IMR-90 (cell line): ENCODE measurements around the gene TEKT1. TPM values are rescaled to one million over a fixed set of nuclear protein-coding genes. Genes with fewer than 3 reads are reported as not detected.
"Not testable (repeated sequence)": the region's sequence is repeated elsewhere in the genome, so short reads cannot be mapped to it uniquely, and the experiment has no call there.

Experiments used
- ATAC-seq: fragments of 200-7000 bp; cut with Tn5 transposase; 2 replicates; pipeline ENCODE4 v1.9.1; 2020; ENCODE audit warnings: low read depth, mild to moderate bottlenecking, moderate library complexity
- BruUV-seq: library from RNA; stranded (reverse); fragments of 400-500 nt; replicated peaks from 2 replicates; lab custom pipeline; 2021; lab: Mats Ljungman, UMichigan
- CTCF ChIA-PET: fragments of 300-600 bp; formaldehyde crosslinking; extraction: SDS; loops from one replicate; lab custom pipeline; 2021; ENCODE audit warnings: antibody characterized with exemption; lab: Yijun Ruan, JAX
- POLR2A ChIA-PET: fragments of 300-600 bp; sonication (Branson Sonifier 250); formaldehyde crosslinking; loops from one replicate; lab custom pipeline; 2022; ENCODE audit warnings: antibody characterized with exemption; ENCODE audit not compliant: unreplicated experiment; lab: Charles Lee
- DNase-seq: peaks from one replicate; pipeline ENCODE4 v3.0.0; 2013
- H2AFZ ChIP-seq: replicated peaks from 2 replicates; pipeline ENCODE3; 2013; ENCODE audit warnings: low read length, mild to moderate bottlenecking; ENCODE audit not compliant: poor library complexity
- H2AK5ac ChIP-seq: 2 replicates; pipeline ENCODE4 v1.6.1; 2013; ENCODE audit warnings: low read depth, low read length, inconsistent platforms
- H2AK9ac ChIP-seq: replicated peaks from 2 replicates; pipeline ENCODE3; 2013; ENCODE audit warnings: mild to moderate bottlenecking, low read depth, low read length, moderate library complexity; ENCODE audit not compliant: poor library complexity
- H2BK120ac ChIP-seq: 2 replicates; pipeline ENCODE4 v1.6.1; 2013; ENCODE audit warnings: low read depth, low read length, inconsistent platforms
- H2BK15ac ChIP-seq: 3 replicates; pipeline ENCODE4 v1.6.1; 2013; ENCODE audit warnings: low read depth, low read length, inconsistent platforms
- H2BK20ac ChIP-seq: 2 replicates; pipeline ENCODE4 v1.6.1; 2013; ENCODE audit warnings: low read depth, mild to moderate bottlenecking, inconsistent platforms, low read length, moderate library complexity
- H2BK5ac ChIP-seq: 2 replicates; pipeline ENCODE4 v1.6.1; 2013; ENCODE audit warnings: mild to moderate bottlenecking, low read depth, low read length, inconsistent platforms; ENCODE audit not compliant: poor library complexity, severe bottlenecking
- H3K14ac ChIP-seq: replicated peaks from 2 replicates; pipeline ENCODE4 v1.6.1; 2013; ENCODE audit warnings: low read depth, low read length, inconsistent platforms
- H3K18ac ChIP-seq: 2 replicates; pipeline ENCODE4 v1.6.1; 2013; ENCODE audit warnings: low read depth, low read length, control low read depth
- H3K23ac ChIP-seq: 2 replicates; pipeline ENCODE4 v1.6.1; 2013; ENCODE audit warnings: low read depth, low read length, inconsistent platforms
- H3K27ac ChIP-seq: 2 replicates; pipeline ENCODE4 v1.5.1; 2013; ENCODE audit warnings: mild to moderate bottlenecking, control low read depth, low read length; ENCODE audit not compliant: insufficient read depth
- H3K27me3 ChIP-seq: 2 replicates; pipeline ENCODE4 v1.6.1; 2013; ENCODE audit warnings: low read length; ENCODE audit not compliant: control insufficient read depth, insufficient read depth
- H3K36me3 ChIP-seq: 2 replicates; pipeline ENCODE4 v1.6.1; 2013; ENCODE audit warnings: low read length, mixed read lengths; ENCODE audit not compliant: control insufficient read depth, insufficient read depth
- H3K4ac ChIP-seq: 2 replicates; pipeline ENCODE4 v1.6.1; 2013; ENCODE audit warnings: low read depth, low read length, inconsistent platforms
- H3K4me1 ChIP-seq: 2 replicates; pipeline ENCODE4 v1.6.1; 2013; ENCODE audit warnings: low read length, mixed read lengths; ENCODE audit not compliant: control insufficient read depth, insufficient read depth
- H3K4me2 ChIP-seq: 2 replicates; pipeline ENCODE4 v1.6.1; 2013; ENCODE audit warnings: low read depth, mild to moderate bottlenecking, control low read depth, low read length, moderate library complexity
- H3K4me3 ChIP-seq: 2 replicates; pipeline ENCODE4 v1.5.1; 2013; ENCODE audit warnings: low read depth, mild to moderate bottlenecking, control low read depth, low read length, moderate library complexity; ENCODE audit not compliant: insufficient read depth
- H3K56ac ChIP-seq: 2 replicates; pipeline ENCODE4 v1.6.1; 2013; ENCODE audit warnings: low read length, inconsistent platforms; ENCODE audit not compliant: insufficient read depth; ENCODE audit errors: extremely low read depth
- H3K79me1 ChIP-seq, 2 experiments: 2 replicates each; pipeline ENCODE4 v1.6.1; 2013; ENCODE audit warnings: low read length in 2 of 2, inconsistent platforms in 1 of 2, low read depth in 1 of 2
- H3K9ac ChIP-seq: 2 replicates; pipeline ENCODE4 v1.6.1; 2013; ENCODE audit warnings: low read depth, low read length, control low read depth
- H3K9me1 ChIP-seq: 2 replicates; pipeline ENCODE4 v1.6.1; 2013; ENCODE audit warnings: low read length, inconsistent platforms; ENCODE audit not compliant: insufficient read depth
- H3K9me3 ChIP-seq: 2 replicates; pipeline ENCODE4 v1.6.1; 2013; ENCODE audit warnings: low read length; ENCODE audit not compliant: control insufficient read depth, insufficient read depth
- H4K20me1 ChIP-seq: 2 replicates; pipeline ENCODE4 v1.6.1; 2013; ENCODE audit warnings: low read length, inconsistent platforms; ENCODE audit not compliant: insufficient read depth
- H4K5ac ChIP-seq: 2 replicates; pipeline ENCODE4 v1.6.1; 2013; ENCODE audit warnings: mild to moderate bottlenecking, low read depth, low read length, control low read depth
- H4K8ac ChIP-seq, 2 experiments: 2 replicates each; pipeline ENCODE4 v1.6.1; 2013; ENCODE audit warnings: low read depth in 2 of 2, low read length in 2 of 2, control low read depth in 1 of 2, inconsistent platforms in 1 of 2
- H4K91ac ChIP-seq: 2 replicates; pipeline ENCODE4 v1.6.1; 2013; ENCODE audit warnings: low read depth, low read length, inconsistent platforms; ENCODE audit not compliant: insufficient read depth
- WGBS, 2 experiments: methylation state at CpG; one replicate each; pipeline versions ENCODE4 v1.1.5 to v1.1.7; 2013; ENCODE audit warnings: missing lambda C conversion rate in 2 of 2; ENCODE audit not compliant: insufficient read length in 1 of 2; ENCODE audit errors: extremely low coverage in 2 of 2; 5-methylcytosine and 5-hydroxymethylcytosine counted together
- dilution Hi-C: fragments of 300-500 bp; cut with HindIII; formaldehyde crosslinking; loops from one replicate; pipeline ENCODE4 v1.14.3; 2018; ENCODE audit warnings: low sequenced_read_pairs; ENCODE audit not compliant: unreplicated experiment
- in situ Hi-C: fragments of 300-500 bp; cut with MboI; formaldehyde crosslinking; loops from 3 replicates; pipeline ENCODE4 v1.14.3; 2019; ENCODE audit warnings: low sequenced_read_pairs, inconsistent platforms, mixed read lengths
- intact Hi-C: fragments of 100-400 bp; cut with micrococcal nuclease; formaldehyde crosslinking; loops from 2 replicates; pipeline ENCODE4 v1.10.0; 2022
- polyA plus RNA-seq, 3 experiments: library from polyadenylated mRNA; depleted of rRNA; stranded (reverse); fragments of >200 nt; gene quantifications; 2 replicates each; pipeline ENCODE4 v1.2.3, GENCODE V29; 2012; ENCODE audit warnings: low replicate concordance in 1 of 3
- total RNA-seq: library from RNA; depleted of rRNA; stranded (reverse); fragments of >200 nt; gene quantifications from 2 replicates; pipeline ENCODE4 v1.2.3, GENCODE V29; 2012

Gene TEKT1
- total and polyA plus RNA-seq, 2 of the 4 experiments (the other 2 are of a cell fraction) = not detected

GRCh38 chr17:6844406-6844805 is 12.9 kb upstream of the TEKT1 start:
- H2BK20ac ChIP-seq, POLR2A ChIA-PET, H2BK15ac ChIP-seq, H3K23ac ChIP-seq, H3K4ac ChIP-seq, dilution Hi-C loops, H3K27ac ChIP-seq, H3K79me1 ChIP-seq, H4K8ac ChIP-seq, H2AFZ ChIP-seq, H3K14ac ChIP-seq, BruUV-seq, H2BK5ac ChIP-seq, in situ Hi-C loops, H3K56ac ChIP-seq, H3K4me2 ChIP-seq, H3K36me3 ChIP-seq, H3K9me3 ChIP-seq, DNase-seq, H4K91ac ChIP-seq, H3K9me1 ChIP-seq, H3K4me3 ChIP-seq, H3K27me3 ChIP-seq, H2AK5ac ChIP-seq, H3K18ac ChIP-seq, H3K9ac ChIP-seq, H4K5ac ChIP-seq, ATAC-seq, H2AK9ac ChIP-seq, H4K20me1 ChIP-seq, H3K4me1 ChIP-seq, H2BK120ac ChIP-seq: not testable (repeated sequence)
- intact Hi-C loops = loop anchor here (5.0 to 10.0 kb wide), 2 partner anchors 178 to 1260 kb away; partner anchors contain the start of genes BCL6B and NLRP1
- no CpG with 5 or more reads among the region's 4 CpGs for WGBS, 2 experiments
- CTCF ChIA-PET = interaction anchor here (1.1 to 1.8 kb wide), 5 partner anchors 9 to 178 kb away, joined by 3 to 9 read pairs (median 4); no protein-coding TSS in a partner anchor
